Fibroblast of skin of back (primary cell): ENCODE data around the gene SLC5A2.
"Not testable (repeated sequence)": the region's sequence is repeated elsewhere in the genome, so short reads cannot be mapped to it uniquely, and the experiment has no call there.

Experiments
- DNase-seq: peaks from one replicate; pipeline ENCODE4 v3.0.0-alpha.2; 2013

Gene SLC5A2

GRCh38 chr16:31529937-31530312 is 47.0 kb downstream of the SLC5A2 start:
- DNase-seq: no peak

- no peak for DNase-seq
These were observed 47.5 kb downstream of the SLC5A2 start for GRCh38 chr16:31530405-31530804.

GRCh38 chr16:31531096-31531495 is 48.2 kb downstream of the SLC5A2 start:
- DNase-seq: no peak

- DNase-seq: no peak
These were observed 49.2 kb downstream of the SLC5A2 start for GRCh38 chr16:31532120-31532519.

- DNase-seq: no peak
These were observed 50.0 kb downstream of the SLC5A2 start for GRCh38 chr16:31532896-31533295.

GRCh38 chr16:31535737-31536136 is 52.8 kb downstream of the SLC5A2 start:
- DNase-seq: no peak

- no peak for DNase-seq
These were observed 54.0 kb downstream of the SLC5A2 start for GRCh38 chr16:31536804-31537361.

GRCh38 chr16:31537362-31538242 is 54.7 kb downstream of the SLC5A2 start:
- peak; percentile 9 for DNase-seq

- DNase-seq: not testable (repeated sequence)
These were observed 55.3 kb downstream of the SLC5A2 start for GRCh38 chr16:31538243-31538598.

GRCh38 chr16:31539762-31540161 is 56.8 kb downstream of the SLC5A2 start:
- not testable (repeated sequence) for DNase-seq
